K562 (cell line): ENCODE data around the gene INHBC. TPM values are rescaled to one million over a fixed set of nuclear protein-coding genes. Genes with fewer than 3 reads are reported as not detected.

ENCODE experiments used
- CBFA2T3 ChIP-seq: fragments of 450-650 bp; IDR thresholded peaks from 2 replicates; pipeline ENCODE4 v1.6.1; 2017
- JUND ChIP-seq, 2 experiments: IDR thresholded peaks; 2 replicates in 1 of 2; 3 replicates in 1 of 2; pipeline ENCODE4 v1.6.1; 2011; ENCODE audit warnings: borderline replicate concordance in 2 of 2, low read depth in 2 of 2, low read length in 2 of 2, improper control_type of control experiment in 1 of 2, missing biosample characterization in 1 of 2, missing genetic modification characterization in 1 of 2, missing genetic modification reagents in 1 of 2
- MTA3 ChIP-seq: fragments of 450-650 bp; formaldehyde crosslinking; IDR thresholded peaks from 2 replicates; pipeline ENCODE4 v1.6.1; 2017; ENCODE audit warnings: mild to moderate bottlenecking, borderline replicate concordance
- NEUROD1 ChIP-seq: fragments of 150-350 bp; IDR thresholded peaks from 2 replicates; pipeline ENCODE4 v1.6.1; 2014; ENCODE audit warnings: borderline replicate concordance, low read length, low read depth; ENCODE audit not compliant: partially characterized antibody
- NFE2L1 ChIP-seq: fragments of 450-650 bp; IDR thresholded peaks from 2 replicates; pipeline ENCODE4 v1.6.1; 2016; ENCODE audit warnings: missing genetic modification characterization, low read depth, mild to moderate bottlenecking, missing compliant biosample characterization, moderate library complexity, borderline replicate concordance
- NFRKB ChIP-seq: fragments of 450-650 bp; IDR thresholded peaks from 2 replicates; pipeline ENCODE4 v1.6.1; 2016; ENCODE audit warnings: low read depth
- PHTF2 ChIP-seq: fragments of 250-450 bp; sonication (Bioruptor Pico); IDR thresholded peaks from 2 replicates; pipeline ENCODE4 v1.5.0; 2021; ENCODE audit warnings: mild to moderate bottlenecking
- POLR2A ChIP-seq: fragments of 450-650 bp; conservative IDR thresholded peaks from 2 replicates; pipeline ENCODE4 v1.6.1; 2016
- POLR2B ChIP-seq: fragments of 450-650 bp; IDR thresholded peaks from 2 replicates; pipeline ENCODE4 v1.6.1; 2018; ENCODE audit warnings: low read depth; ENCODE audit not compliant: partially characterized antibody
- RBM25 ChIP-seq: fragments of 200-400 bp; formaldehyde crosslinking; IDR thresholded peaks from 2 replicates; pipeline ENCODE4 v1.6.1; 2018; ENCODE audit warnings: low read length, low read depth, moderate library complexity; ENCODE audit not compliant: severe bottlenecking
- SETDB1 ChIP-seq: IDR thresholded peaks from one replicate; pipeline ENCODE4 v1.6.1; 2012; ENCODE audit warnings: low read length, control low read depth, inconsistent platforms
- SRF ChIP-seq, 2 experiments: fragments of 250-450, 450-650 bp in 1 of 2; sonication (Bioruptor Pico) in 1 of 2; sonication (generic) in 1 of 2; formaldehyde crosslinking; IDR thresholded peaks; 2 replicates each; pipeline versions ENCODE4 v1.5.0 to v1.5.1; 2020 to 2022; ENCODE audit warnings: mild to moderate bottlenecking in 1 of 2, missing genetic modification reagents in 1 of 2
- SRSF3 ChIP-seq: fragments of 200-400 bp; formaldehyde crosslinking; IDR thresholded peaks from 2 replicates; pipeline ENCODE4 v1.6.1; 2016; ENCODE audit warnings: mild to moderate bottlenecking, low read length, moderate library complexity; ENCODE audit not compliant: insufficient read depth
- SRSF7 ChIP-seq: fragments of 200-400 bp; formaldehyde crosslinking; optimal IDR thresholded peaks from 2 replicates; pipeline ENCODE3; 2017; ENCODE audit warnings: mild to moderate bottlenecking, low read depth, low read length
- ZFP1 ChIP-seq: fragments of 450-650 bp; formaldehyde crosslinking; IDR thresholded peaks from 2 replicates; pipeline ENCODE4 v1.4.0; 2020; ENCODE audit warnings: mild to moderate bottlenecking, mixed read lengths
- ZNF121 ChIP-seq: sonication (generic); formaldehyde crosslinking; conservative IDR thresholded peaks from 2 replicates; pipeline ENCODE4 v1.8.0; 2022; ENCODE audit warnings: missing genetic modification reagents
- ZNF445 ChIP-seq: fragments of 250-450 bp; sonication (Bioruptor Pico); IDR thresholded peaks from 2 replicates; pipeline ENCODE4 v1.4.0; 2020; ENCODE audit warnings: low read depth, mild to moderate bottlenecking, moderate library complexity
- polyA plus RNA-seq, 8 experiments: library from polyadenylated mRNA; depleted of rRNA in 4 of 8; stranded (reverse) in 5 of 8; unstranded in 3 of 8; fragments of >200 nt; fragmentation: Nextera tagmentation in 2 of 8; fragmentation: Illumina TruSeq in 1 of 8; extraction: Ambion mirVana in 2 of 8; extraction: Trizol in 1 of 8; gene quantifications; 2 replicates each; pipeline versions ENCODE4 v1.2.1 to v1.2.3, GENCODE V29; 2011 to 2014; ENCODE audit warnings: inconsistent platforms in 1 of 8, missing spikeins in 1 of 8
- total RNA-seq, 7 experiments: library from RNA; depleted of rRNA in 6 of 7; stranded (reverse); fragments of >200 nt in 6 of 7; fragmentation: Illumina TruSeq in 2 of 7; extraction: Trizol in 2 of 7; gene quantifications; 2 replicates each; pipeline versions ENCODE4 v1.2.1 to v1.2.3, GENCODE V29; 2011 to 2021; ENCODE audit warnings: low replicate concordance in 1 of 7
- TF ChIP-seq, protein P1 (sequence below), 2 experiments: fragments of 450-650 bp; IDR thresholded peaks; 2 replicates each; pipeline ENCODE4 v1.6.1; 2018; ENCODE audit warnings: mild to moderate bottlenecking in 2 of 2, low read depth in 1 of 2; ENCODE audit not compliant: partially characterized antibody in 2 of 2
- TF ChIP-seq, protein P2 (sequence below), 2 experiments: fragments of 450-650 bp in 1 of 2; sonication (generic) in 1 of 2; formaldehyde crosslinking; conservative IDR thresholded peaks; 2 replicates each; pipeline versions ENCODE4 v1.4.0 to v1.8.1; 2020 to 2022; ENCODE audit warnings: mild to moderate bottlenecking in 1 of 2, missing genetic modification reagents in 1 of 2

The INHBC gene
- total and polyA plus RNA-seq, 9 of the 15 experiments (the other 6 are each of a cell fraction or from before 2014, with no cell fraction given) = 0.07 to 0.24 (median 0.15) TPM; not detected in 4

DNA sequence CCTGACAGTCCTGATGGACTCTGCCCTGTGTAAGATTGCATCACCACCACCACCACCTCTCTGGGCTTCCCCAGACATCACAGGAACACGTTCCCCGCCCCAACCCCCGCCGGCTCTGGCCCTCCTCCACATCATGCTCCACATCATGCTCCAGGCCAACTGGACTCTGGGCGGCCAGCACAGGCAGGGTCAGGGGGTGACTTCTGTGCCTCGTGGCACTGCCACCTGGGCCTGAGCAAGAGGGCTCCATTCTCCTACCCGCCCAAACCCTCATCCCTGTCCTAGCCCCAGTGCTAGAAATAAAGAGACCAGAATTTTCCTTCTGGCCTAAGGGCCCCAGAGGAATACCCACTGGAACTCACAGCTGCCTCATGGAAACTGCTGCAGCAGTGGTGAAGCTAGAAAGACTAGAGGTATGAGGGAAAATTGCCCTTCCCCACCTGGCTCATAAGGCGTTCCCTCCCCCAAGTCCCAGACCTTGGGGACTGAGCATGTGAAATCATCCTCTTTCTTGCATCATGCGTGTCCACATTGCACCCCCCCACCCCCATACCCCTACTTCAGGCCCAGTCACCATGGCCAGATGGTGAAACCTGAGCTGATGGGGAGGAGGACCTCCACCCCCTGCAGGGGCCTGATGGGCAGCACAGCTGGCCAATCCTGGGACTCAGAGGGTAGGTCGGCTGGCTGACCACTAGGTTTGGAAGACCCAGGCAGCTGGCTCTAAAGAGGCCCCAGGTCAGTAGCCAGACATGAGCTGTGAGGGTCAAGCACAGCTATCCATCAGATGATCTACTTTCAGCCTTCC, 20.2 kb downstream of the INHBC start, which contains the start of gene INHBE (continued):
- TF ChIP-seq, protein P1, sequence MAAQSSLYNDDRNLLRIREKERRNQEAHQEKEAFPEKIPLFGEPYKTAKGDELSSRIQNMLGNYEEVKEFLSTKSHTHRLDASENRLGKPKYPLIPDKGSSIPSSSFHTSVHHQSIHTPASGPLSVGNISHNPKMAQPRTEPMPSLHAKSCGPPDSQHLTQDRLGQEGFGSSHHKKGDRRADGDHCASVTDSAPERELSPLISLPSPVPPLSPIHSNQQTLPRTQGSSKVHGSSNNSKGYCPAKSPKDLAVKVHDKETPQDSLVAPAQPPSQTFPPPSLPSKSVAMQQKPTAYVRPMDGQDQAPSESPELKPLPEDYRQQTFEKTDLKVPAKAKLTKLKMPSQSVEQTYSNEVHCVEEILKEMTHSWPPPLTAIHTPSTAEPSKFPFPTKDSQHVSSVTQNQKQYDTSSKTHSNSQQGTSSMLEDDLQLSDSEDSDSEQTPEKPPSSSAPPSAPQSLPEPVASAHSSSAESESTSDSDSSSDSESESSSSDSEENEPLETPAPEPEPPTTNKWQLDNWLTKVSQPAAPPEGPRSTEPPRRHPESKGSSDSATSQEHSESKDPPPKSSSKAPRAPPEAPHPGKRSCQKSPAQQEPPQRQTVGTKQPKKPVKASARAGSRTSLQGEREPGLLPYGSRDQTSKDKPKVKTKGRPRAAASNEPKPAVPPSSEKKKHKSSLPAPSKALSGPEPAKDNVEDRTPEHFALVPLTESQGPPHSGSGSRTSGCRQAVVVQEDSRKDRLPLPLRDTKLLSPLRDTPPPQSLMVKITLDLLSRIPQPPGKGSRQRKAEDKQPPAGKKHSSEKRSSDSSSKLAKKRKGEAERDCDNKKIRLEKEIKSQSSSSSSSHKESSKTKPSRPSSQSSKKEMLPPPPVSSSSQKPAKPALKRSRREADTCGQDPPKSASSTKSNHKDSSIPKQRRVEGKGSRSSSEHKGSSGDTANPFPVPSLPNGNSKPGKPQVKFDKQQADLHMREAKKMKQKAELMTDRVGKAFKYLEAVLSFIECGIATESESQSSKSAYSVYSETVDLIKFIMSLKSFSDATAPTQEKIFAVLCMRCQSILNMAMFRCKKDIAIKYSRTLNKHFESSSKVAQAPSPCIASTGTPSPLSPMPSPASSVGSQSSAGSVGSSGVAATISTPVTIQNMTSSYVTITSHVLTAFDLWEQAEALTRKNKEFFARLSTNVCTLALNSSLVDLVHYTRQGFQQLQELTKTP (IDR thresholded peaks at IDR 0.05; ENCODE audit: low read depth in 1 of 2, partially characterized antibody in 2 of 2) = peak in 1 of 2 experiments; percentile 41
- TF ChIP-seq ZNF121 (CRISPR knock-in tag) (no peak), SRSF7 (no peak), CBFA2T3 (peak; percentile 52), POLR2B (peak; percentile 77), SETDB1 (no peak), ZNF445 (CRISPR knock-in tag) (no peak), POLR2A (0 out of 2 replicates have a peak, but pooled peaks have one; percentile 58), JUND (IDR thresholded peaks at IDR 0.05; ENCODE audit: borderline replicate concordance, low read depth, low read length) (peak; percentile 93), JUND (tag; IDR thresholded peaks at IDR 0.05; ENCODE audit: borderline replicate concordance, low read depth, low read length) (peak; percentile 59; the same call in 1 of the 3 replicates), ZFP1 (CRISPR knock-in tag) (no peak), NEUROD1 (peak; percentile 74), SRSF3 (peak; percentile 89; the same call in 1 of the 2 replicates), MTA3 (no peak; the same call in 1 of the 2 replicates), RBM25 (peak; percentile 70), SRF (CRISPR knock-in tag; IDR thresholded peaks at IDR 0.05) (no peak; a peak in 1 of 4 replicates), NFRKB (peak; percentile 99), PHTF2 (no peak), NFE2L1 (no peak)
- TF ChIP-seq, protein P2, sequence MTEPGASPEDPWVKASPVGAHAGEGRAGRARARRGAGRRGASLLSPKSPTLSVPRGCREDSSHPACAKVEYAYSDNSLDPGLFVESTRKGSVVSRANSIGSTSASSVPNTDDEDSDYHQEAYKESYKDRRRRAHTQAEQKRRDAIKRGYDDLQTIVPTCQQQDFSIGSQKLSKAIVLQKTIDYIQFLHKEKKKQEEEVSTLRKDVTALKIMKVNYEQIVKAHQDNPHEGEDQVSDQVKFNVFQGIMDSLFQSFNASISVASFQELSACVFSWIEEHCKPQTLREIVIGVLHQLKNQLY (CRISPR knock-in tag; conservative IDR thresholded peaks at IDR 0.05) = 0 out of 4 replicates have a peak, but pooled peaks of 1 of the 2 experiments have one; percentile 18
